Measurements from ENCODE around the gene COX6B2.

Gene COX6B2

DNA sequence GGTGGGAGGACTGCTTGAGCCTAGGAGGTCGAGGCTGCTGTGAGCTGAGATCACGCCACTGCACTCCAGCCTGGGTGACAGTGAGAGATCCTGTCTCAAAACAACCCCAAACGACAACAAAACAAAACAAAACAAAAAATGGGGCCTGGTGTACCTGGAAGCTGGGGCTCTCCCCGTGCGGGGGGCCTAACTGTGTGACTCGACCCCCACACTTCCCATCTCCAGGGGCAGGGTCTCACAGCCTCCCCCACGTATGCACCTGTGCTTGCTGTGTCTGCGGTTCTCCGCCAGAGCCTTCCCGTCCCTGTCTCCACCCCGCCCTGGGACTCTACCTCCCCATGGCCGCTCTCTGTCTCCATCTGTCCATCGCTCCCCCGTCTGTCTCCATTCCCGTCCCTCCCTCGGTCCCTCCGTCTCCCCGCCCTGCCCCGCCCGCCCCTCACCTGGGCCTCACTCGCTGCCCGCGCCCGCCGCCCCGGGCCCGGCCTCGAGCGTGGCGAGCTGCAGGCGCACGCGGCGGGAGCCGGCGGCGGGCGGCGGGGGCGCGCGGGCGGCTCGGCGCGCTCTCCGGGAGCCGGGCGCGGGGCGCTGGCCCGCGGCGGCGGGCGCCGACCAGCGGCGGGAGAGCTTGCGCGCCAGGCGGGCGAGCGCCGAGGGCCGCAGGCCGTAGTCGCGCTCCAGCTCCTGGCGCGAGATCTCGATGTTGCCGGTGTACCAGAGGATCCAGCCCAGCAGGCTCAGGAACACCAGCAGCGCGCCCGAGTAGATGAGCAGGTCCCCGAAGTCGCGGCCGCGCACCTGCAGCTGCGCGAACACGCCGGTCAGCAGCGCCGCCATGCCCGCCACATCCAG is 29.0 kb upstream of the COX6B2 start:
- Histone ChIP-seq H3K9me3 (ENCODE audit: control insufficient read depth in 5 of 5, low read length in 5 of 5) (no peaks in the 10 kb centered on the region), H3K36me3 (ENCODE audit: control insufficient read depth in 5 of 5, insufficient read depth in 5 of 5, low read length in 5 of 5) (peaks cover 0 to 17% (median 15%) of the 10 kb centered on the region in 5 donors), H3K4me3 (ENCODE audit: low read depth in 1 of 5, low read length in 5 of 5) (peak overlapping the region; percentile 37 to 99 (median 64)), H3K4me1 (ENCODE audit: control insufficient read depth in 5 of 5, insufficient read depth in 5 of 5, low read length in 5 of 5) (peaks cover 15 to 44% (median 42%) of the 10 kb centered on the region in 5 donors), H3K27me3 (ENCODE audit: control insufficient read depth in 5 of 5, insufficient read depth in 4 of 5, low read length in 5 of 5) (peaks cover 0 to 3% (median 0%) of the 10 kb centered on the region in 5 donors), H3K9ac (ENCODE audit: low read length in 5 of 5) (peak overlapping the region in 1 of 5 donors; percentile 88), H3K27ac (ENCODE audit: low read depth, low read length) (no peak overlapping the region)

DNA sequence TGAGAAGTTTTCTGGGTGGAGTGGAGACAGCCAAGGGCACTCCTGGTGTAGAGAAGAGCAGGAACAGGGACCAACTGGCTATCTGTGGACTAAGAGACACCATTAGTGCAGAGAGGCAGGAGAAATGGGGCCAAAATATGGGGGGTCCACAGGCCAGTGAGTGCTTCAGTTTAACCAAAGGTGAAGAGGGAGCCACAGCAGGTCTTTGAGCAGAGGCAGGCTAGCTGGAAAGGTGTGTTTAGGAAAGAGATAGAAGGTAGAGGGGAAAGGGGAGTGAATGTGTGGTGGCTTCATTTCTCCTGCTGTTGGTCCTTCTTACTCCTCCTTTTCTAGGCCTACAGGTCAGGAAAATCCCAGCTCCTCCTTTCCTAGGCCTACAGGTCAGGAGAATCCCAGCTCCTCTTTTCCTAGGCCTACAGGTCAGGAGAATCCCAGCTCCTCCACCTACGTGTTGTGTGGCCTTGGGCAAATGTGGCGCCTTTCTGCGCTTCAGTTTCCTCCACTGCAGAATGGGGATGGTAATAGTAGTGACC is 28.1 kb upstream of the COX6B2 start:
- no peak overlapping the region for H3K9ac ChIP-seq (ENCODE audit: low read length in 5 of 5)
- no peak overlapping the region for H3K4me3 ChIP-seq (ENCODE audit: low read depth in 1 of 5, low read length in 5 of 5)
- peaks cover 4 to 10% (median 5%) of the 10 kb centered on the region in 5 donors for H3K27me3 ChIP-seq (ENCODE audit: control insufficient read depth in 5 of 5, insufficient read depth in 4 of 5, low read length in 5 of 5)
- peaks cover 0 to 8% (median 6%) of the 10 kb centered on the region in 5 donors for H3K36me3 ChIP-seq (ENCODE audit: control insufficient read depth in 5 of 5, insufficient read depth in 5 of 5, low read length in 5 of 5)
- no peaks in the 10 kb centered on the region for H3K9me3 ChIP-seq (ENCODE audit: control insufficient read depth in 5 of 5, low read length in 5 of 5)
- H3K27ac ChIP-seq (ENCODE audit: low read depth, low read length) = no peak overlapping the region
- peaks cover 12 to 37% (median 33%) of the 10 kb centered on the region in 5 donors for H3K4me1 ChIP-seq (ENCODE audit: control insufficient read depth in 5 of 5, insufficient read depth in 5 of 5, low read length in 5 of 5)

DNA sequence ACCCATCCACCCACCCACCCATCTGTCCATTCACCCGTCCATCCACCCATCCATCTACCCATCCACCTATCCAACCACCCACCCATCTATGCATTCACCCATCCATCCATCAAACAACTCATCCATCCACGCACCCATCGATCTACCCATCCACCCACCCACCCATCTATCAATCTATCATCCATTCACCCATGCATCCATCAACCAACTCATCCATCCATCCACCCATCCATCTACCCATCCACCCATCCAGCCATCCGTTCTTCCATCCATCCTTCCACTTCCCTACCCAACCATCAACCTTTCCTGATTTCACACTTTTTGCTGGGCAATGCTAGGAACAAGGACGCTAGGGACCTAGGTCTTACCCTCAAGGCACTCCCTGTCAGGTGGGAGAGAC is 27.5 kb upstream of the COX6B2 start:
- Histone ChIP-seq H3K9ac (ENCODE audit: low read length in 5 of 5) (no peak overlapping the region), H3K4me1 (ENCODE audit: control insufficient read depth in 5 of 5, insufficient read depth in 5 of 5, low read length in 5 of 5) (peaks cover 7 to 34% (median 27%) of the 10 kb centered on the region in 5 donors), H3K36me3 (ENCODE audit: control insufficient read depth in 5 of 5, insufficient read depth in 5 of 5, low read length in 5 of 5) (peaks cover 0 to 2% (median under 1%) of the 10 kb centered on the region in 5 donors), H3K9me3 (ENCODE audit: control insufficient read depth in 5 of 5, low read length in 5 of 5) (no peaks in the 10 kb centered on the region), H3K27ac (ENCODE audit: low read depth, low read length) (no peak overlapping the region), H3K4me3 (ENCODE audit: low read depth in 1 of 5, low read length in 5 of 5) (no peak overlapping the region), H3K27me3 (ENCODE audit: control insufficient read depth in 5 of 5, insufficient read depth in 4 of 5, low read length in 5 of 5) (peaks cover 7 to 13% (median 9%) of the 10 kb centered on the region in 5 donors)

- Histone ChIP-seq H3K9ac (ENCODE audit: low read length in 5 of 5) (no peak overlapping the region), H3K27ac (ENCODE audit: low read depth, low read length) (no peak overlapping the region), H3K4me1 (ENCODE audit: control insufficient read depth in 5 of 5, insufficient read depth in 5 of 5, low read length in 5 of 5) (peaks cover 0 to 12% (median 6%) of the 10 kb centered on the region in 5 donors), H3K27me3 (ENCODE audit: control insufficient read depth in 5 of 5, insufficient read depth in 4 of 5, low read length in 5 of 5) (peaks cover 17 to 38% (median 23%) of the 10 kb centered on the region in 5 donors), H3K9me3 (ENCODE audit: control insufficient read depth in 5 of 5, low read length in 5 of 5) (no peaks in the 10 kb centered on the region), H3K4me3 (ENCODE audit: low read depth in 1 of 5, low read length in 5 of 5) (no peak overlapping the region), H3K36me3 (ENCODE audit: control insufficient read depth in 5 of 5, insufficient read depth in 5 of 5, low read length in 5 of 5) (no peaks in the 10 kb centered on the region)
Observed at GRCh38 chr19:55379174-55379573, 24.7 kb upstream of the COX6B2 start.

DNA sequence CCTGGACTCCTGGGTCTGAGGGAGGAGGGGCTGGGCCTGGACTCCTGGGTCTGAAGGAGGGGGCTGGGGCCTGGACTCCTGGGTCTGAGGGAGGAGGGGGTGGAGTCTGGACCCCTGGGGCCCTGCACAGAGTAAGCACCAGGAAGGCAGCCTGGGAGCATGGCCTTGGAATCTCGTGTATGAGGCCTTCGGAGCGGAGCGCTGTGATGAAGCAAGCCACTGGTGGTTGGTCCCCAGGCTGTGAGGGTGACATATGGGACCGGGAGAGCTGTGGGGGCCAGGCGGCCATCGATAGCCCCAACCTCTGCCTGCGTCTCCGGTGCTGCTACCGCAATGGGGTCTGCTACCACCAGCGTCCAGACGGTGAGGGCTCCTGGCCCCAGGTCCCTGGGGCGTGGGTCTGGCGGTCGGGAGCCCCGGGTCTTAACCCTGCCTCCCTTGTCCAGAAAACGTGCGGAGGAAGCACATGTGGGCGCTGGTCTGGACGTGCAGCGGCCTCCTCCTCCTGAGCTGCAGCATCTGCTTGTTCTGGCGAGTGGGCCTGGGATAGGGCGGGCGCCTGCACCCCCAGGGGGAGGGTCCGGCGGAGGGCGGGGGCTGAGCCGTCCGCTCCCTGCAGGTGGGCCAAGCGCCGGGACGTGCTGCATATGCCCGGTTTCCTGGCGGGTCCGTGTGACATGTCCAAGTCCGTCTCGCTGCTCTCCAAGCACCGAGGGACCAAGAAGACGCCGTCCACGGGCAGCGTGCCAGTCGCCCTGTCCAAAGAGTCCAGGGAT is 23.0 kb upstream of the COX6B2 start:
- Histone ChIP-seq H3K4me3 (ENCODE audit: low read depth in 1 of 5, low read length in 5 of 5) (no peak overlapping the region), H3K27ac (ENCODE audit: low read depth, low read length) (no peak overlapping the region), H3K4me1 (ENCODE audit: control insufficient read depth in 5 of 5, insufficient read depth in 5 of 5, low read length in 5 of 5) (peaks cover 0 to 9% (median 0%) of the 10 kb centered on the region in 5 donors), H3K9me3 (ENCODE audit: control insufficient read depth in 5 of 5, low read length in 5 of 5) (no peaks in the 10 kb centered on the region), H3K27me3 (ENCODE audit: control insufficient read depth in 5 of 5, insufficient read depth in 4 of 5, low read length in 5 of 5) (peaks cover 26 to 52% (median 31%) of the 10 kb centered on the region in 5 donors), H3K36me3 (ENCODE audit: control insufficient read depth in 5 of 5, insufficient read depth in 5 of 5, low read length in 5 of 5) (no peaks in the 10 kb centered on the region), H3K9ac (ENCODE audit: low read length in 5 of 5) (no peak overlapping the region)

- H3K27ac ChIP-seq (ENCODE audit: low read depth, low read length) = no peak within 1 kb of the TSS
- peaks cover 34 to 60% (median 38%) of the 10 kb centered on the region in 5 donors for H3K27me3 ChIP-seq (ENCODE audit: control insufficient read depth in 5 of 5, insufficient read depth in 4 of 5, low read length in 5 of 5)
- H3K4me1 ChIP-seq (ENCODE audit: control insufficient read depth in 5 of 5, insufficient read depth in 5 of 5, low read length in 5 of 5) = peaks cover 0 to 9% (median 0%) of the 10 kb centered on the region in 5 donors
- H3K4me3 ChIP-seq (ENCODE audit: low read depth in 1 of 5, low read length in 5 of 5) = no peak within 1 kb of the TSS
- H3K9me3 ChIP-seq (ENCODE audit: control insufficient read depth in 5 of 5, low read length in 5 of 5) = no peaks in the 10 kb centered on the region
- H3K36me3 ChIP-seq (ENCODE audit: control insufficient read depth in 5 of 5, insufficient read depth in 5 of 5, low read length in 5 of 5) = no peaks in the 10 kb centered on the region
- no peak within 1 kb of the TSS for H3K9ac ChIP-seq (ENCODE audit: low read length in 5 of 5)
Observed at GRCh38 chr19:55376241-55376933, 21.9 kb upstream of the COX6B2 start, which contains the start of gene TMEM190. TMEM190 (plus strand) TSS chr19:55376826; CDS start chr19:55376854, 28 bp downstream.

GRCh38 chr19:55373993-55374757 is 19.7 kb upstream of the COX6B2 start:
- H3K4me3 ChIP-seq (ENCODE audit: low read depth in 1 of 5, low read length in 5 of 5) = no peak overlapping the region
- no peaks in the 10 kb centered on the region for H3K36me3 ChIP-seq (ENCODE audit: control insufficient read depth in 5 of 5, insufficient read depth in 5 of 5, low read length in 5 of 5)
- H3K27me3 ChIP-seq (ENCODE audit: control insufficient read depth in 5 of 5, insufficient read depth in 4 of 5, low read length in 5 of 5) = peaks cover 48 to 72% (median 49%) of the 10 kb centered on the region in 5 donors
- peaks cover 0 to 17% (median 6%) of the 10 kb centered on the region in 5 donors for H3K4me1 ChIP-seq (ENCODE audit: control insufficient read depth in 5 of 5, insufficient read depth in 5 of 5, low read length in 5 of 5)
- no peaks in the 10 kb centered on the region for H3K9me3 ChIP-seq (ENCODE audit: control insufficient read depth in 5 of 5, low read length in 5 of 5)
- H3K9ac ChIP-seq (ENCODE audit: low read length in 5 of 5) = no peak overlapping the region
- H3K27ac ChIP-seq (ENCODE audit: low read depth, low read length) = no peak overlapping the region

DNA sequence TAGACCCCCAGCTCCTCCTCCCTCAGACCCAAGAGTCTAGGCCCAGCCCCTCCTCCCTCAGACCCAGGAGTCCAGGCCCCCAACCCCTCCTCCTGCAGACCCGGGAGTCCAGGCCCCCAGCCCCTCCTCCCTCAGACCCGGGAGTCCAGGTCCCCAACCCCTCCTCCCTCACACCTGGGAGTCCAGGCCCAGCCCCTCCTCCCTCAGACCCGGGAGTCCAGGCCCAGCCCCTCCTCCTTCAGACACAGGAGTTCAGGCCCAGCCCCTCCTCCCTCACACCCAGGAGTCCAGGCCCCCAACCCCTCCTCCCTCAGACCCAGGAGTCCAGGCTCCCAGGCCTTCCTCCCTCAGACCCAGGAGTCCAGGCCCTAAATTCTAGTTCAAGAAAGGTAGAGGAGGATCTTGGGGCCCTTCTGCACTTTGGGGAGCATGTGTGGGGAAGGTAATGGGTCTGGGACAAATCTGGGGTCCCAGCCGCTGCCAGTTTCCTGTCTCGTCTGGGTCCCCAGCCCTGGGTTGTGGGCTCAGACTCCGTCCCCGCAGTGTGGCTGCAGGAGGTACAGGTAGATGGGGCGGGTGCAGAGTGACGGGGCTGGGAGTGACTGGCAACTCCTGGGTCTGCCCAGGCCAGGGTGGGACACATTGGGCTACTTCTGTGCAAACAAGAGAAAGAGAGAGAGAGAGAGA is 18.9 kb upstream of the COX6B2 start:
- peaks cover 54 to 78% (median 56%) of the 10 kb centered on the region in 5 donors for H3K27me3 ChIP-seq (ENCODE audit: control insufficient read depth in 5 of 5, insufficient read depth in 4 of 5, low read length in 5 of 5)
- no peaks in the 10 kb centered on the region for H3K36me3 ChIP-seq (ENCODE audit: control insufficient read depth in 5 of 5, insufficient read depth in 5 of 5, low read length in 5 of 5)

More for the DNA sequence above, 18.9 kb upstream of the COX6B2 start:
- H3K27ac ChIP-seq (ENCODE audit: low read depth, low read length) = no peak overlapping the region
- peaks cover 0 to 22% (median 10%) of the 10 kb centered on the region in 5 donors for H3K4me1 ChIP-seq (ENCODE audit: control insufficient read depth in 5 of 5, insufficient read depth in 5 of 5, low read length in 5 of 5)
- H3K9me3 ChIP-seq (ENCODE audit: control insufficient read depth in 5 of 5, low read length in 5 of 5) = no peaks in the 10 kb centered on the region
- H3K4me3 ChIP-seq (ENCODE audit: low read depth in 1 of 5, low read length in 5 of 5) = no peak overlapping the region
- H3K9ac ChIP-seq (ENCODE audit: low read length in 5 of 5) = no peak overlapping the region

Data from subcutaneous abdominal adipose tissue (tissue), 5 donors.